ENCODE data around the gene SLC7A8. TPM values are rescaled to one million over a fixed set of nuclear protein-coding genes. Genes with fewer than 3 reads are reported as not detected.

SLC7A8 gene
- total and polyA plus RNA-seq, 3 donors from 2014 or later = 73.5 to 94.2 (median 78.2) TPM

- intact Hi-C loops (cut with DNase I; ENCODE audit: low total_unique reads) = loop anchor here (5.0 kb wide), 1 partner anchor 68 kb away; no protein-coding TSS in a partner anchor
- no peak overlapping the region for H3K4me3 ChIP-seq
- H3K27ac ChIP-seq = no peak overlapping the region
- H3K36me3 ChIP-seq (ENCODE audit: low read depth, missing control alignments) = no peaks in the 10 kb centered on the region
- no peaks in the 10 kb centered on the region for H3K27me3 ChIP-seq
- WGBS, 2 donors = 76 to 77% methylated on average over 12 to 16 of the region's 16 CpGs
- no peaks in the 10 kb centered on the region for H3K9me3 ChIP-seq
- no peak for DNase-seq
- H3K4me1 ChIP-seq = peaks cover 18% of the 10 kb centered on the region
- TF ChIP-seq POLR2A (IDR thresholded peaks at IDR 0.05) = no peak
- TF ChIP-seq, protein P1, sequence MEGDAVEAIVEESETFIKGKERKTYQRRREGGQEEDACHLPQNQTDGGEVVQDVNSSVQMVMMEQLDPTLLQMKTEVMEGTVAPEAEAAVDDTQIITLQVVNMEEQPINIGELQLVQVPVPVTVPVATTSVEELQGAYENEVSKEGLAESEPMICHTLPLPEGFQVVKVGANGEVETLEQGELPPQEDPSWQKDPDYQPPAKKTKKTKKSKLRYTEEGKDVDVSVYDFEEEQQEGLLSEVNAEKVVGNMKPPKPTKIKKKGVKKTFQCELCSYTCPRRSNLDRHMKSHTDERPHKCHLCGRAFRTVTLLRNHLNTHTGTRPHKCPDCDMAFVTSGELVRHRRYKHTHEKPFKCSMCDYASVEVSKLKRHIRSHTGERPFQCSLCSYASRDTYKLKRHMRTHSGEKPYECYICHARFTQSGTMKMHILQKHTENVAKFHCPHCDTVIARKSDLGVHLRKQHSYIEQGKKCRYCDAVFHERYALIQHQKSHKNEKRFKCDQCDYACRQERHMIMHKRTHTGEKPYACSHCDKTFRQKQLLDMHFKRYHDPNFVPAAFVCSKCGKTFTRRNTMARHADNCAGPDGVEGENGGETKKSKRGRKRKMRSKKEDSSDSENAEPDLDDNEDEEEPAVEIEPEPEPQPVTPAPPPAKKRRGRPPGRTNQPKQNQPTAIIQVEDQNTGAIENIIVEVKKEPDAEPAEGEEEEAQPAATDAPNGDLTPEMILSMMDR (IDR thresholded peaks at IDR 0.05) = no peak
These were observed 63.8 kb downstream of the SLC7A8 start for GRCh38 chr14:23119363-23120327.

GRCh38 chr14:23118506-23119362 lies 64.7 kb downstream of the SLC7A8 start, which contains the start of gene CEBPE:
CEBPE (minus strand) TSS chr14:23119255; CDS start chr14:23119091, 164 bp downstream.
- Histone ChIP-seq H3K36me3 (ENCODE audit: low read depth, missing control alignments) (no peaks in the 10 kb centered on the region), H3K27ac (no peak within 1 kb of the TSS), H3K4me3 (no peak within 1 kb of the TSS), H3K4me1 (peaks cover 16% of the 10 kb centered on the region), H3K9me3 (no peaks in the 10 kb centered on the region), H3K27me3 (no peaks in the 10 kb centered on the region)
- TF ChIP-seq, protein P1 (IDR thresholded peaks at IDR 0.05) = no peak
- TF ChIP-seq POLR2A (IDR thresholded peaks at IDR 0.05) = no peak
- no peak for DNase-seq
- intact Hi-C loops (cut with DNase I; ENCODE audit: low total_unique reads) = no loop called here
- WGBS, 2 donors = 76 to 83% methylated on average over 13 to 32 of the region's 32 CpGs

GRCh38 chr14:23117371-23118020 lies 66.0 kb downstream of the SLC7A8 start:
- H3K4me3 ChIP-seq = no peak overlapping the region
- H3K36me3 ChIP-seq (ENCODE audit: low read depth, missing control alignments) = no peaks in the 10 kb centered on the region
- peaks cover 11% of the 10 kb centered on the region for H3K4me1 ChIP-seq
- no peaks in the 10 kb centered on the region for H3K27me3 ChIP-seq
- WGBS, 2 donors = 69 to 72% methylated on average over 12 to 32 of the region's 32 CpGs
- DNase-seq = no peak
- intact Hi-C loops (cut with DNase I; ENCODE audit: low total_unique reads) = no loop called here
- no peak overlapping the region for H3K27ac ChIP-seq
- TF ChIP-seq, protein P1 (IDR thresholded peaks at IDR 0.05) = no peak
- TF ChIP-seq POLR2A (IDR thresholded peaks at IDR 0.05) = no peak
- no peaks in the 10 kb centered on the region for H3K9me3 ChIP-seq

DNA sequence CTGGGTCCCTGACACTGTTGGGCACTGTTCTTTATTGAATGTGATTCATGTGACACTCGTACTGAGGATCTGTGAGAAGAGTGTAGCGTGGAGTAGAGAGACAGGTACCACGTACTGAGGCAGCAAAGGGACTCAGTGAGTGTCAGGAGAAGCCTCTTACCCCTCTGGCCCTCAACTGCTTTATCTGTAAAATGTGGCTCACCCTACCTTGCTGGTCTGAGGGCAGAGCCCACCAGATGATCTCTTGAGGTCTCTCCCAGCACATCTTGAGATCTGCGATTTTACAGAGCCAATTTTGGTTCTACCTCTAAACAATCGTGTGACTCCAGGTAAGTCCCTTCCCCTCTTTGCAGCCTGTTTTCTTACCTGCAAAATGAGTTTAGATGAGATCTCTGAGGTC lies 67.5 kb downstream of the SLC7A8 start:
- intact Hi-C loops (cut with DNase I; ENCODE audit: low total_unique reads) = no loop called here
- peaks cover under 1% of the 10 kb centered on the region for H3K4me1 ChIP-seq
- H3K36me3 ChIP-seq (ENCODE audit: low read depth, missing control alignments) = no peaks in the 10 kb centered on the region
- no peaks in the 10 kb centered on the region for H3K27me3 ChIP-seq
- no peak for DNase-seq
- no peak for TF ChIP-seq POLR2A (IDR thresholded peaks at IDR 0.05)
- TF ChIP-seq, protein P1 (IDR thresholded peaks at IDR 0.05) = no peak
- WGBS, 2 donors = 85 to 96% methylated on average over 5 of the region's 5 CpGs
- no peaks in the 10 kb centered on the region for H3K9me3 ChIP-seq
- H3K27ac ChIP-seq = no peak overlapping the region
- no peak overlapping the region for H3K4me3 ChIP-seq

Data from testis (tissue), 3 donors.